WTC11 (cell line): ENCODE results near the gene S100A8. TPM values are rescaled to one million over a fixed set of nuclear protein-coding genes. Genes with fewer than 3 reads are reported as not detected.

Experiments
- ATF1 ChIP-seq: sonication (generic); formaldehyde crosslinking; IDR thresholded peaks from 2 replicates; pipeline ENCODE4 v1.8.1; 2023; ENCODE audit warnings: mild to moderate bottlenecking, moderate library complexity, missing genetic modification reagents
- ATF3 ChIP-seq: sonication (generic); formaldehyde crosslinking; conservative IDR thresholded peaks from 2 replicates; pipeline ENCODE4 v1.8.1; 2022; ENCODE audit warnings: mild to moderate bottlenecking, missing genetic modification reagents
- EMX1 ChIP-seq: fragments of 250-450 bp; sonication (Bioruptor Pico); IDR thresholded peaks from 2 replicates; pipeline ENCODE4 v1.8.0; 2021; ENCODE audit warnings: mild to moderate bottlenecking
- ESRRA ChIP-seq: sonication (generic); formaldehyde crosslinking; IDR thresholded peaks from 2 replicates; pipeline ENCODE4 v1.8.1; 2022; ENCODE audit warnings: mild to moderate bottlenecking, missing genetic modification reagents, borderline replicate concordance
- IRF2 ChIP-seq: sonication (generic); formaldehyde crosslinking; IDR thresholded peaks from 2 replicates; pipeline ENCODE4 v1.8.0; 2022; ENCODE audit warnings: low read depth, missing genetic modification reagents, borderline replicate concordance
- KAT7 ChIP-seq: sonication (generic); formaldehyde crosslinking; IDR thresholded peaks from 2 replicates; pipeline ENCODE4 v1.8.1; 2023; ENCODE audit warnings: missing genetic modification reagents, mild to moderate bottlenecking, borderline replicate concordance
- MYBL2 ChIP-seq: sonication (generic); formaldehyde crosslinking; IDR thresholded peaks from 2 replicates; pipeline ENCODE4 v1.8.1; 2023; ENCODE audit warnings: mild to moderate bottlenecking, moderate library complexity, missing genetic modification reagents
- NFE2L1 ChIP-seq: sonication (generic); formaldehyde crosslinking; IDR thresholded peaks from 2 replicates; pipeline ENCODE4 v1.8.1; 2023; ENCODE audit warnings: missing genetic modification reagents
- PRDM15 ChIP-seq: sonication (generic); formaldehyde crosslinking; IDR thresholded peaks from 2 replicates; pipeline ENCODE4 v1.8.0; 2022; ENCODE audit warnings: missing genetic modification reagents
- SMAD3 ChIP-seq: sonication (generic); formaldehyde crosslinking; IDR thresholded peaks from 2 replicates; pipeline ENCODE4 v1.8.0; 2022; ENCODE audit warnings: missing genetic modification reagents, mild to moderate bottlenecking, borderline replicate concordance
- TCF7 ChIP-seq: sonication (generic); formaldehyde crosslinking; IDR thresholded peaks from 2 replicates; pipeline ENCODE4 v1.8.0; 2022; ENCODE audit warnings: mild to moderate bottlenecking, low read depth, missing genetic modification reagents, moderate library complexity
- TEAD1 ChIP-seq: sonication (generic); formaldehyde crosslinking; IDR thresholded peaks from 2 replicates; pipeline ENCODE4 v1.8.0; 2022; ENCODE audit warnings: mild to moderate bottlenecking, missing genetic modification reagents
- ZNF423 ChIP-seq: fragments of 250-450 bp; sonication (Bioruptor Pico); IDR thresholded peaks from 2 replicates; pipeline ENCODE4 v2.1.2; 2022; ENCODE audit warnings: mild to moderate bottlenecking, moderate library complexity
- ZNF425 ChIP-seq: fragments of 250-450 bp; sonication (Bioruptor Pico); conservative IDR thresholded peaks from 2 replicates; pipeline ENCODE4 v1.9.0; 2021; ENCODE audit warnings: mild to moderate bottlenecking
- total RNA-seq: library from RNA; stranded (reverse); gene quantifications from 3 replicates; pipeline ENCODE4 v1.2.3, GENCODE V29; 2021
- TF ChIP-seq, protein P1 (sequence below): sonication (generic); formaldehyde crosslinking; IDR thresholded peaks from 2 replicates; pipeline ENCODE4 v1.8.1; 2022; ENCODE audit warnings: low read depth, missing genetic modification reagents, borderline replicate concordance
- TF ChIP-seq, protein P2 (sequence below): fragments of 250-450 bp; sonication (Bioruptor Pico); IDR thresholded peaks from 2 replicates; pipeline ENCODE4 v2.1.2; 2022; ENCODE audit warnings: mild to moderate bottlenecking, moderate library complexity
- TF ChIP-seq, protein P3 (sequence below): sonication (generic); formaldehyde crosslinking; IDR thresholded peaks from 2 replicates; pipeline ENCODE4 v1.8.1; 2023; ENCODE audit warnings: mild to moderate bottlenecking, moderate library complexity, missing genetic modification reagents
- TF ChIP-seq, protein P4 (sequence below): fragments of 250-450 bp; sonication (Bioruptor Pico); IDR thresholded peaks from 2 replicates; pipeline ENCODE4 v1.8.0; 2021; ENCODE audit warnings: mild to moderate bottlenecking

Gene S100A8
- total RNA-seq, 1 experiment from 2014 or later = not detected

DNA sequence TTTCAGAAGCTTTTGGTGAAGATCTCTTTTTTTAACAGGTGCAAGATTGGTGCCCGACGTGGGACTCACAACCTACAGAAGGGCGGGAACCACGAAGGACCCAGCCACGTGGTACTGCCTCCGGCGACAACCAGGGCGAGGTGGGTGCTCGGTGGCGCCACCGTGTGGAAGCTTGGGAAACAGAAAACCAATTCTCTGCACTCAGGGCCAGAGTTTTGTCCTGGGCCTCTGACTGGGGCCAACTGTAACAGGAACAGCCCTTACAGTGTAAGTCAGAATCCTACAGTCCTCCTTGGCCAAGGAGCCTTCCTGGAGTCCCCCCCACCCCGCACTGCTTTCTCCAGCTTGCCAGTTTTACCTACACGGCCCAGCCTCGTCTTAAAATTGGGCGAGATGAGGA lies 13.9 kb upstream of the S100A8 start (continued):
- TF ChIP-seq ATF3 (no peak), ESRRA (CRISPR knock-in tag) (no peak), PRDM15 (CRISPR knock-in tag) (no peak), ATF1 (CRISPR knock-in tag) (no peak), EMX1 (CRISPR knock-in tag) (no peak), ZNF423 (no peak), ZNF425 (CRISPR knock-in tag) (no peak), MYBL2 (CRISPR knock-in tag) (peak; percentile 73; the same call in 1 of the 2 replicates), KAT7 (no peak), TEAD1 (CRISPR knock-in tag) (peak; percentile 86), NFE2L1 (CRISPR knock-in tag) (peak; percentile 97; the same call in 1 of the 2 replicates), TCF7 (no peak), SMAD3 (CRISPR knock-in tag) (peak; percentile 91; the same call in 1 of the 2 replicates), IRF2 (no peak)
- TF ChIP-seq, protein P1, sequence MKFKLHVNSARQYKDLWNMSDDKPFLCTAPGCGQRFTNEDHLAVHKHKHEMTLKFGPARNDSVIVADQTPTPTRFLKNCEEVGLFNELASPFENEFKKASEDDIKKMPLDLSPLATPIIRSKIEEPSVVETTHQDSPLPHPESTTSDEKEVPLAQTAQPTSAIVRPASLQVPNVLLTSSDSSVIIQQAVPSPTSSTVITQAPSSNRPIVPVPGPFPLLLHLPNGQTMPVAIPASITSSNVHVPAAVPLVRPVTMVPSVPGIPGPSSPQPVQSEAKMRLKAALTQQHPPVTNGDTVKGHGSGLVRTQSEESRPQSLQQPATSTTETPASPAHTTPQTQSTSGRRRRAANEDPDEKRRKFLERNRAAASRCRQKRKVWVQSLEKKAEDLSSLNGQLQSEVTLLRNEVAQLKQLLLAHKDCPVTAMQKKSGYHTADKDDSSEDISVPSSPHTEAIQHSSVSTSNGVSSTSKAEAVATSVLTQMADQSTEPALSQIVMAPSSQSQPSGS = 0 out of 2 replicates have a peak, but pooled peaks have one; percentile 35
- TF ChIP-seq, protein P2, sequence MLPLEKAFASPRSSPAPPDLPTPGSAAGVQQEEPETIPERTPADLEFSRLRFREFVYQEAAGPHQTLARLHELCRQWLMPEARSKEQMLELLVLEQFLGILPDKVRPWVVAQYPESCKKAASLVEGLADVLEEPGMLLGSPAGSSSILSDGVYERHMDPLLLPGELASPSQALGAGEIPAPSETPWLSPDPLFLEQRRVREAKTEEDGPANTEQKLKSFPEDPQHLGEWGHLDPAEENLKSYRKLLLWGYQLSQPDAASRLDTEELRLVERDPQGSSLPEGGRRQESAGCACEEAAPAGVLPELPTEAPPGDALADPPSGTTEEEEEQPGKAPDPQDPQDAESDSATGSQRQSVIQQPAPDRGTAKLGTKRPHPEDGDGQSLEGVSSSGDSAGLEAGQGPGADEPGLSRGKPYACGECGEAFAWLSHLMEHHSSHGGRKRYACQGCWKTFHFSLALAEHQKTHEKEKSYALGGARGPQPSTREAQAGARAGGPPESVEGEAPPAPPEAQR (CRISPR knock-in tag) = no peak
- TF ChIP-seq, protein P3, sequence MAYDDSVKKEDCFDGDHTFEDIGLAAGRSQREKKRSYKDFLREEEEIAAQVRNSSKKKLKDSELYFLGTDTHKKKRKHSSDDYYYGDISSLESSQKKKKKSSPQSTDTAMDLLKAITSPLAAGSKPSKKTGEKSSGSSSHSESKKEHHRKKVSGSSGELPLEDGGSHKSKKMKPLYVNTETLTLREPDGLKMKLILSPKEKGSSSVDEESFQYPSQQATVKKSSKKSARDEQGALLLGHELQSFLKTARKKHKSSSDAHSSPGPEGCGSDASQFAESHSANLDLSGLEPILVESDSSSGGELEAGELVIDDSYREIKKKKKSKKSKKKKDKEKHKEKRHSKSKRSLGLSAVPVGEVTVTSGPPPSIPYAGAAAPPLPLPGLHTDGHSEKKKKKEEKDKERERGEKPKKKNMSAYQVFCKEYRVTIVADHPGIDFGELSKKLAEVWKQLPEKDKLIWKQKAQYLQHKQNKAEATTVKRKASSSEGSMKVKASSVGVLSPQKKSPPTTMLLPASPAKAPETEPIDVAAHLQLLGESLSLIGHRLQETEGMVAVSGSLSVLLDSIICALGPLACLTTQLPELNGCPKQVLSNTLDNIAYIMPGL (CRISPR knock-in tag) = no peak
- TF ChIP-seq, protein P4, sequence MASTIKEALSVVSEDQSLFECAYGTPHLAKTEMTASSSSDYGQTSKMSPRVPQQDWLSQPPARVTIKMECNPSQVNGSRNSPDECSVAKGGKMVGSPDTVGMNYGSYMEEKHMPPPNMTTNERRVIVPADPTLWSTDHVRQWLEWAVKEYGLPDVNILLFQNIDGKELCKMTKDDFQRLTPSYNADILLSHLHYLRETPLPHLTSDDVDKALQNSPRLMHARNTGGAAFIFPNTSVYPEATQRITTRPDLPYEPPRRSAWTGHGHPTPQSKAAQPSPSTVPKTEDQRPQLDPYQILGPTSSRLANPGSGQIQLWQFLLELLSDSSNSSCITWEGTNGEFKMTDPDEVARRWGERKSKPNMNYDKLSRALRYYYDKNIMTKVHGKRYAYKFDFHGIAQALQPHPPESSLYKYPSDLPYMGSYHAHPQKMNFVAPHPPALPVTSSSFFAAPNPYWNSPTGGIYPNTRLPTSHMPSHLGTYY (CRISPR knock-in tag) = no peak
